ENCODE data around the gene DGKB.

Gene DGKB

DNA sequence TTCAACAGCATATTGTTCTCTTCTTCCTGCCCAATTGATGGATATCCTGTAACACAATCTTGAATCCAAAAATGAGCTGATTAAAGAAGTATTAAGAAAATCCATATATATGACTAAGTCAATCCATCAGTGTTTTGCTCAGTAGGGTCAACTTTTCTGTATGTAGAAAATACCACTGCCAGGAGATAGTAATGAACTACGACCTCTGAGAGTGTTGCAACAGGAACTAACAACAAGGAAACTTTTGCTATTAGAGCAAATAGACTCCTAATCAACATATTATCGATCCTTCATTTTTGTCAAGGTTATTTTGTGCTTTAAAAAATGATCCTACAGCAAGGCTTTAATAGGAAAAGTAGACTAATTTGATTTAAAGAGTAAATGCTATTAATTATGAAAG lies 507.8 kb downstream of the DGKB start:
- TF ChIP-seq, protein P1, sequence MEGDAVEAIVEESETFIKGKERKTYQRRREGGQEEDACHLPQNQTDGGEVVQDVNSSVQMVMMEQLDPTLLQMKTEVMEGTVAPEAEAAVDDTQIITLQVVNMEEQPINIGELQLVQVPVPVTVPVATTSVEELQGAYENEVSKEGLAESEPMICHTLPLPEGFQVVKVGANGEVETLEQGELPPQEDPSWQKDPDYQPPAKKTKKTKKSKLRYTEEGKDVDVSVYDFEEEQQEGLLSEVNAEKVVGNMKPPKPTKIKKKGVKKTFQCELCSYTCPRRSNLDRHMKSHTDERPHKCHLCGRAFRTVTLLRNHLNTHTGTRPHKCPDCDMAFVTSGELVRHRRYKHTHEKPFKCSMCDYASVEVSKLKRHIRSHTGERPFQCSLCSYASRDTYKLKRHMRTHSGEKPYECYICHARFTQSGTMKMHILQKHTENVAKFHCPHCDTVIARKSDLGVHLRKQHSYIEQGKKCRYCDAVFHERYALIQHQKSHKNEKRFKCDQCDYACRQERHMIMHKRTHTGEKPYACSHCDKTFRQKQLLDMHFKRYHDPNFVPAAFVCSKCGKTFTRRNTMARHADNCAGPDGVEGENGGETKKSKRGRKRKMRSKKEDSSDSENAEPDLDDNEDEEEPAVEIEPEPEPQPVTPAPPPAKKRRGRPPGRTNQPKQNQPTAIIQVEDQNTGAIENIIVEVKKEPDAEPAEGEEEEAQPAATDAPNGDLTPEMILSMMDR (IDR thresholded peaks at IDR 0.05; ENCODE audit: insufficient read depth, low read depth, low read length, missing control alignments) = no peak
- DNase-seq (ENCODE audit: low read depth) = no peak
- no peak overlapping the region for H3K4me3 ChIP-seq (ENCODE audit: low read depth, low read length)

DNA sequence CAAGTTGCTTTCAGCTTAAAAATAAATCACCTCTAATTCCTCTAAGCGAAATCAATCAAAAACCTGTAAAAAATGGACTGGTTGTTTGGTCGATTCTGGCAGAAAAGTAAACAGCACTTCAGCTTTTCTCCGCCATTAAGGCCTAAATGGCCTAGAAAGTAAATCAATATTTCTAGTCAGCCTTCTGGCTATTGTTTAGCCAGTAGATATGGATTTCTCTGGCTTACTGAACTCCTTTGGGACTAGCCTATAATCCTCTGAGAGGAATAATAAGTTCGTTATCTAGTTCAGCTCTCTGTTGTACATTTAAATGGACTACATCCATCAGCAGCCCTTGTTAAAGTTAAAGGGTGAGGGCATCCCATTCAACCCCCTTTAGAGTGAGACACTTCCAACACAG lies 513.0 kb downstream of the DGKB start:
- no peak overlapping the region for H3K4me3 ChIP-seq (ENCODE audit: low read depth, low read length)
- TF ChIP-seq, protein P1 (IDR thresholded peaks at IDR 0.05; ENCODE audit: insufficient read depth, low read depth, low read length, missing control alignments) = no peak
- no peak for DNase-seq (ENCODE audit: low read depth)

GRCh38 chr7:14389181-14389591 lies 513.4 kb downstream of the DGKB start:
- no peak for DNase-seq (ENCODE audit: low read depth)
- TF ChIP-seq, protein P1 (IDR thresholded peaks at IDR 0.05; ENCODE audit: insufficient read depth, low read depth, low read length, missing control alignments) = no peak
- no peak overlapping the region for H3K4me3 ChIP-seq (ENCODE audit: low read depth, low read length)

GRCh38 chr7:14385074-14385473 lies 517.5 kb downstream of the DGKB start:
- H3K4me3 ChIP-seq (ENCODE audit: low read depth, low read length) = no peak overlapping the region
- no peak for DNase-seq (ENCODE audit: low read depth)
- TF ChIP-seq, protein P1 (IDR thresholded peaks at IDR 0.05; ENCODE audit: insufficient read depth, low read depth, low read length, missing control alignments) = no peak

DNA sequence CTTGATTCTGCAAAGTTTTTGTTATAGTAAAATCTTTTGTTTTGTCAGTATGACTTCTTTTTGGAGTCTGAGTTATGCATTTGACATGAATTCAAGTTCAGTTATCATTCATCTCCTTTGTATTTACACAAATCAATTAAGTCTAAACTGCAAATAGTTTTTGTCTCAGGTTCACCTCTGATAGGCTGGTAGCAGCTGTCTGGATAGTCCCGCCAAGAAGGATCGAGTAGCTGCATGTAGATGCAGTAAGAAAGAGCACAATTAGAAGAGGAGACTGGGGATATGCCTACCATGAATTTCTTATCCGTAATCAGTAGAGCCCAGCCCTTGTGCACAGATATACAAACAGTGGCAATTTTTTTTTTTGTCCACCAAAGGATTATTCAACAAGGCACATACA lies 520.6 kb downstream of the DGKB start:
- TF ChIP-seq, protein P1 (IDR thresholded peaks at IDR 0.05; ENCODE audit: insufficient read depth, low read depth, low read length, missing control alignments) = no peak
- DNase-seq (ENCODE audit: low read depth) = no peak

GRCh38 chr7:14381306-14381705 lies 521.2 kb downstream of the DGKB start:
- H3K4me3 ChIP-seq (ENCODE audit: low read depth, low read length) = no peak overlapping the region
- TF ChIP-seq, protein P1 (IDR thresholded peaks at IDR 0.05; ENCODE audit: insufficient read depth, low read depth, low read length, missing control alignments) = no peak
- DNase-seq (ENCODE audit: low read depth) = no peak

More for the DNA sequence above, 520.6 kb downstream of the DGKB start:
- no peak overlapping the region for H3K4me3 ChIP-seq (ENCODE audit: low read depth, low read length)

DNA sequence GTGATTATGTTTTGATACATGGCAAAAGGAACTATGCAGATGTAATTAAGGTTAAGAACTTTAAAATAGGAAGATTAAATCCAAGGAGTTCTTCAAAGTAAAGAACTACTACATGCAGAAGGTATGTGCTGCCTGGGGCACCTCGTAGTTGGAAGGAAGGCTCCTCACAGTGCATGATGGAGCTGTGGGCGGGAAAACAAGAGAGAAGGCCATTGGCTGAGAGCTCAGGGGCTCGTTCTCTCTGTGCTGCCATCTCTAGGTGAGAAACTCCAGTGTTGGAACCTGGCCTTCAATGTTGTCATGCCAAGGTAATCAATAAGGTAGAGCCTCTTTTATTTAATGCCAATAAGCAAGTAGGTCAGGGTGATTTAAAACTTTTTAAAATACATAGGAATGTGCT lies 521.7 kb downstream of the DGKB start:
- H3K4me3 ChIP-seq (ENCODE audit: low read depth, low read length) = no peak overlapping the region
- TF ChIP-seq, protein P1 (IDR thresholded peaks at IDR 0.05; ENCODE audit: insufficient read depth, low read depth, low read length, missing control alignments) = no peak
- no peak for DNase-seq (ENCODE audit: low read depth)
